ENCODE results near the gene GNG14. TPM values are rescaled to one million over a fixed set of nuclear protein-coding genes. Genes with fewer than 3 reads are reported as not detected.

GNG14 gene
- total and polyA plus RNA-seq, 2 experiments from 2014 or later, result not detected

DNA sequence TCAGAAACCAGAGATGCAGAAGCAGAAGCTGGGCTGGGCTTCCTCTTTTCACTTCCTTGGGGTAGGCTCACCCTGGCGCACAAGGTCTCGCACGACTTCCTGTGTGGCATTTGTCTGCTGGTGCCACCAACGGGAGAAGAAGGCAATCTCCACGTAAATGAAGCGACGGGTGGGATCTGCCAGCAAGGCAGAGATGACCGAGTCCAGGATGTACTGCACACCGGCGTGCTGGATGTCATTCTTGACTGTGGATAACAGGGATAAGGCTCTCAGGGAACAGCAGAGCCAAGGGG is 22.6 kb upstream of the GNG14 start:
- Histone ChIP-seq H3K27me3 (no peaks in the 10 kb centered on the region), H3K79me2 (peaks cover 34% of the 10 kb centered on the region), H3K4me1 (ENCODE audit: insufficient read depth) (peaks cover 14% of the 10 kb centered on the region), H3K27ac (no peak overlapping the region), H3K36me3 (replicated peaks; ENCODE audit: insufficient read depth, low read depth) (no peaks in the 10 kb centered on the region), H3K4me3 (no peak overlapping the region), H3K9me3 (ENCODE audit: low read depth) (no peaks in the 10 kb centered on the region), H3K9me2 (replicated peaks; ENCODE audit: insufficient read depth) (no peaks in the 10 kb centered on the region), H3K4me2 (no peak overlapping the region), H2AFZ (no peak overlapping the region), H4K20me1 (ENCODE audit: insufficient read depth, poor library complexity, severe bottlenecking) (no peaks in the 10 kb centered on the region)
- 95% methylated on average over 10 of the region's 10 CpGs for WGBS (ENCODE audit: low lambda C conversion rate, missing lambda C conversion rate)
- DNase-seq (ENCODE audit: low spot score), result no peak
- TF ChIP-seq, protein P1, sequence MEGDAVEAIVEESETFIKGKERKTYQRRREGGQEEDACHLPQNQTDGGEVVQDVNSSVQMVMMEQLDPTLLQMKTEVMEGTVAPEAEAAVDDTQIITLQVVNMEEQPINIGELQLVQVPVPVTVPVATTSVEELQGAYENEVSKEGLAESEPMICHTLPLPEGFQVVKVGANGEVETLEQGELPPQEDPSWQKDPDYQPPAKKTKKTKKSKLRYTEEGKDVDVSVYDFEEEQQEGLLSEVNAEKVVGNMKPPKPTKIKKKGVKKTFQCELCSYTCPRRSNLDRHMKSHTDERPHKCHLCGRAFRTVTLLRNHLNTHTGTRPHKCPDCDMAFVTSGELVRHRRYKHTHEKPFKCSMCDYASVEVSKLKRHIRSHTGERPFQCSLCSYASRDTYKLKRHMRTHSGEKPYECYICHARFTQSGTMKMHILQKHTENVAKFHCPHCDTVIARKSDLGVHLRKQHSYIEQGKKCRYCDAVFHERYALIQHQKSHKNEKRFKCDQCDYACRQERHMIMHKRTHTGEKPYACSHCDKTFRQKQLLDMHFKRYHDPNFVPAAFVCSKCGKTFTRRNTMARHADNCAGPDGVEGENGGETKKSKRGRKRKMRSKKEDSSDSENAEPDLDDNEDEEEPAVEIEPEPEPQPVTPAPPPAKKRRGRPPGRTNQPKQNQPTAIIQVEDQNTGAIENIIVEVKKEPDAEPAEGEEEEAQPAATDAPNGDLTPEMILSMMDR (IDR thresholded peaks at IDR 0.05; ENCODE audit: poor library complexity), result no peak
- TF ChIP-seq EZH2 (IDR thresholded peaks at IDR 0.05; ENCODE audit: borderline replicate concordance), result no peak
- no peak for TF ChIP-seq EZH2phosphoT487 (IDR thresholded peaks at IDR 0.05; ENCODE audit: low read depth, severe bottlenecking, unreplicated experiment)

DNA sequence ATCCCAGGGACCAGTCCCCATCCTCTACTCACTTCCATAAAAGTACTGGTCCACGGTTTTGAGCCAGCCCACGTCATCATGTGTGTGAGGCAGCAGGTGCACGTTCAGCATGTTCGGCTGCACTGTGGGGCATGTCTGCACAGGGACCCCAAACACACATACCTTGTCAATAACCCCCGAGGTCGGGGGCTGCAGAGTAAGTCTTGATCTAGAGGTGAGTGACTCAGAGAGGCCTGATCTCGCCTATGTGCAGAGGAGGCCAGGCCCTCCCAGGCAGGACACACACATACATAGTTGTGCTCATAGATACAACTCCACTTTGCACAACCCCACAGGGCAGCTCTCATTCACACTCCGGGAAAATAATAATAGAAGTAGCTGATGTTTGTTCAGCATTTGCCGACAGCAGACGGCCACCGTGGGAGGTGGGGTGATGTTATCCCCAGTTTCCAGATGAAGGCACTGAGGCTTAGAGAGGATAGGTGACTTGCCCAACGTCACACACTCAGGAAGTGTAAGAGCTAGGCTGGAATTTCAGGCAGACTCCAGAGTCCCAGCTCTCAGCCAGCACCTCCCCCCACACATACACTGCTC is 22.0 kb upstream of the GNG14 start:
- peak overlapping the region; percentile 98 for H3K4me2 ChIP-seq
- H3K79me2 ChIP-seq, result peaks cover 40% of the 10 kb centered on the region
- no peaks in the 10 kb centered on the region for H3K9me3 ChIP-seq (ENCODE audit: low read depth)
- H4K20me1 ChIP-seq (ENCODE audit: insufficient read depth, poor library complexity, severe bottlenecking), result no peaks in the 10 kb centered on the region
- DNase-seq (ENCODE audit: low spot score), result no peak
- WGBS (ENCODE audit: low lambda C conversion rate, missing lambda C conversion rate), result 71% methylated on average over 11 of the region's 12 CpGs
- peak overlapping the region; percentile 91 for H3K4me3 ChIP-seq
- TF ChIP-seq, protein P1 (IDR thresholded peaks at IDR 0.05; ENCODE audit: poor library complexity), result no peak
- peaks cover 14% of the 10 kb centered on the region for H3K4me1 ChIP-seq (ENCODE audit: insufficient read depth)
- peak overlapping the region; percentile 77 for H3K27ac ChIP-seq
- H3K27me3 ChIP-seq, result no peaks in the 10 kb centered on the region
- H3K36me3 ChIP-seq (replicated peaks; ENCODE audit: insufficient read depth, low read depth), result no peaks in the 10 kb centered on the region
- H2AFZ ChIP-seq, result no peak overlapping the region
- no peaks in the 10 kb centered on the region for H3K9me2 ChIP-seq (replicated peaks; ENCODE audit: insufficient read depth)

DNA sequence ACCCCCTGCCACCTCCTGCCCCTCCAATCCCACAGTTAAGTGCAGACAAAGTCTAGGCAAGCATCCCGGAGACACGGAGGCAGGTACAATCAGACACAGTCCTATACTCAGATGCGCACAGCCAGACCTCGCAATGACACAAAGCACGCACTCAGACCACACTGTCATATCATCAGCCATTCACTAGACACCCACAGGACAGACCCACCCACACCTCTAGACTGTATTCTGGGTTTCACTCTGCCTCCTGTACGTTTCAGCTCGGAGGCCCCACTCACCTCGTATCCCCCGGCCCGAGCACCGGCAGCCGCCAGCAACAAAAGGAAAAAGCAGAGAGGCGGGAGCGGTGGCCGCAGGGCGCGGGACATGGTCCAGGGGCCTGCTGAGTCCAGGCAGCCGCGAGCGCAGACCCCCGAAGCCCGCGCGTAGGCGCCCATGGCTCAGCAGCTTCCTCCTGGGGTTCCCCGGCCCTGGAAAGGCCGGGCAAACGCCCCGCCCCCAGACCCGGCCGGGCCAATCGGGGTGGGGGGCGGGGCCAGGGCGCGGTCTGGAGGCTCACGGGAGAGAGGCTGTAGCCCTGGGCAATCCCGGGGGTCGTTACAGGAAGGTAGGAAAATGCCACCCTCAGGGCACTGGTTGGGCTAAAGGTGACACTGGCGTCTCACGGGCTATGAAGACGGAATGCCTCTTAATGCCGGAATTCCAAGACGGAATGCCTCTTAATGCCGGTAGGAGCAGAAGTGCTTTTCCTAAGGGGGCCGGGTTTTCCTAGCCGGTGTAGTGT is 21.3 kb upstream of the GNG14 start, which contains the start of the genes MAN2B1 and WDR83:
TSS of gene MAN2B1 (minus strand) at position 478 of the 784 bp plus-strand sequence. CDS start at position 437, 41 bp downstream.
TSS of gene WDR83 (plus strand) at position 543 of the 784 bp plus-strand sequence. CDS start 2,984 bp downstream, outside the sequence.
- Histone ChIP-seq H3K36me3 (replicated peaks; ENCODE audit: insufficient read depth, low read depth) (no peaks in the 10 kb centered on the region), H3K4me3 (peak within 1 kb of the TSS; percentile 91), H3K4me2 (peak within 1 kb of the TSS; percentile 98), H4K20me1 (ENCODE audit: insufficient read depth, poor library complexity, severe bottlenecking) (no peaks in the 10 kb centered on the region), H3K27me3 (no peaks in the 10 kb centered on the region), H3K9me2 (replicated peaks; ENCODE audit: insufficient read depth) (no peaks in the 10 kb centered on the region), H3K27ac (peak within 1 kb of the TSS; percentile 77), H3K79me2 (peaks cover 44% of the 10 kb centered on the region), H3K4me1 (ENCODE audit: insufficient read depth) (peaks cover 14% of the 10 kb centered on the region), H3K9me3 (ENCODE audit: low read depth) (no peaks in the 10 kb centered on the region), H2AFZ (peak within 1 kb of the TSS; percentile 82)
- DNase-seq (ENCODE audit: low spot score), result peak; percentile 93
- 8% methylated on average over 31 of the region's 46 CpGs for WGBS (ENCODE audit: low lambda C conversion rate, missing lambda C conversion rate)
- TF ChIP-seq, protein P1 (IDR thresholded peaks at IDR 0.05; ENCODE audit: poor library complexity), result no peak
- no peak for TF ChIP-seq EZH2phosphoT487 (IDR thresholded peaks at IDR 0.05; ENCODE audit: low read depth, severe bottlenecking, unreplicated experiment)
- TF ChIP-seq EZH2 (IDR thresholded peaks at IDR 0.05; ENCODE audit: borderline replicate concordance), result no peak

All from hepatocyte (in vitro differentiated cells).